Body of pancreas (tissue), 4 donors: ENCODE measurements around the gene GAB1.

Experiments used
- CTCF ChIP-seq, 7 experiments: fragments of 450-650 bp in 4 of 7; fragments of 200-600 bp in 3 of 7; sonication (generic) in 3 of 7; IDR thresholded peaks; one replicate each; pipeline ENCODE4 v1.5.1; 2016 to 2019; ENCODE audit warnings: antibody characterized with exemption in 7 of 7
- POLR2A ChIP-seq, 3 donors: fragments of 450-650 bp; IDR thresholded peaks; one replicate each; pipeline ENCODE4 v1.6.1; 2016; ENCODE audit warnings: antibody characterized with exemption in 3 of 3, mild to moderate bottlenecking in 2 of 3

GRCh38 chr4:143311924-143312323 is 24.8 kb upstream of the GAB1 start:
- TF ChIP-seq POLR2A (IDR thresholded peaks at IDR 0.05) (no peak), CTCF (IDR thresholded peaks at IDR 0.05) (no peak)
